PC-3 (cell line): ENCODE data around the gene OR13C8.

ENCODE experiments used
- CTCF ChIP-seq: fragments of 300-600 bp; sonication (generic); conservative IDR thresholded peaks from 2 replicates; pipeline ENCODE4 v1.5.1; 2017; ENCODE audit warnings: antibody characterized with exemption, low read depth, mild to moderate bottlenecking, low read length
- EZH2phosphoT487 ChIP-seq: fragments of 300-600 bp; sonication (generic); IDR thresholded peaks from 2 replicates; pipeline ENCODE4 v1.6.1; 2018; ENCODE audit warnings: mild to moderate bottlenecking, antibody characterized with exemption, low read length, borderline replicate concordance

DNA sequence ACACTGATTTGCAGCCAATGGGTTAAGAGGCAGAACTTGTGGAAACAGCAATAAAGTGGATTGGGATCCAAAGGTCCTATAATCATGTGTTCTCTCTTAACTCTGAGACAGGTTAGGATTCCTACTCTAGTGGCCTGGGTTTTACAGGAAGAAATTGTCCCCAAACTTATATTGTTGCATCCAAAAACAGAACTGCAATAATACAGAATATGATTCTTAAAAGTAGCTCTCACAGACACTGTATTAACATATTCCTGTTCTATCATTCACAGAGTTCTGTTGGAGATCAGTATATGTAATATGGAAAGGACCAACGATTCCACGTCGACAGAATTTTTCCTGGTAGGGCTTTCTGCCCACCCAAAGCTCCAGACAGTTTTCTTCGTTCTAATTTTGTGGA is at the start of gene OR13C8:
- TF ChIP-seq CTCF (no peak), EZH2phosphoT487 (no peak)
